ENCODE data around the gene PNPLA3. TPM values are rescaled to one million over a fixed set of nuclear protein-coding genes. Genes with fewer than 3 reads are reported as not detected.
A peak's percentile ranks its signal among the peaks of the same experiment; 100 is the strongest.

Gene PNPLA3
- total and polyA plus RNA-seq, 5 experiments from 2014 or later: 0.60 to 0.63 TPM; not detected in 3

DNA sequence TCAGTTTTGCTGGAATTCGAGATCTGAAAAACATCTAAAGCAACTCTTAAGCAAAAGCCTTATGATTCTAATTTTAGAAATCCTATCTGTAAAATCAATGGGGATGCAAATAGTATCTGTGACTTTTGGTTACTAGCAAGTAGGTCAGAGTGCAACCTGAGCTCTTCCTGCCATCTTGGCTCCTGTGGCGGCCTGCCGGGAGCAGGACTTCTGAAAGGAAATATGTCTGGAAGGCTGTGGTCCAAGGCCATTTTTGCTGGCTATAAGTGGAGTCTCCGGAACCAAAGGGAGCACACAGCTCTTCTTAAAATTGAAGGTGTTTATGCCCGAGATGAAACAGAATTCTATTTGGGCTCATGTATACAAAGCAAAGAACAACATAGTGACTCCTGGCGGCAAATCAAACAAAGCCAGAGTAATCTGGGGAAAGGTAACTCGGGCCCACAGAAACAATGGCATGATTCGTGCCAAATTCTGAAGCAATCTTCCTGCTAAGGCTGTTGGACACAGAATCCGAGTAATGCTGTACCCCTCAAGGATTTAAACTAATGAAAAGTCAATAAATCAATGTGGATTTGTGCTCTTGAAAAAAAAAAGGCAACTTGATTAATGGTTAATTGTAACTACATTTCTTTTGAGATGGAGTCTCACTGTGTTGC, 33.3 kb downstream of the PNPLA3 start:
- H3K27me3 Mint-ChIP-seq: peaks cover 0 to 3% (median 1%) of the 10 kb centered on the region in 5 donors
- POLR2A ChIA-PET: no interaction called here
- no peaks in the 10 kb centered on the region for H3K9me3 Mint-ChIP-seq
- H3K36me3 Mint-ChIP-seq: peaks cover 0 to 11% (median 4%) of the 10 kb centered on the region in 3 donors
- H3K27ac Mint-ChIP-seq: peak overlapping the region in 6 of 10 donors; percentile 69 to 98 (median 96)
- ATAC-seq (no peak), DNase-seq (no peak)
- peak overlapping the region; percentile 89 to 100 (median 98) for H3K4me3 Mint-ChIP-seq
- peaks cover 25 to 60% (median 55%) of the 10 kb centered on the region in 4 donors for H3K4me1 Mint-ChIP-seq

- H3K27ac Mint-ChIP-seq: peak overlapping the region in 1 of 10 donors; percentile 25
These were observed 34.3 kb downstream of the PNPLA3 start for GRCh38 chr22:43957871-43958270.

DNA sequence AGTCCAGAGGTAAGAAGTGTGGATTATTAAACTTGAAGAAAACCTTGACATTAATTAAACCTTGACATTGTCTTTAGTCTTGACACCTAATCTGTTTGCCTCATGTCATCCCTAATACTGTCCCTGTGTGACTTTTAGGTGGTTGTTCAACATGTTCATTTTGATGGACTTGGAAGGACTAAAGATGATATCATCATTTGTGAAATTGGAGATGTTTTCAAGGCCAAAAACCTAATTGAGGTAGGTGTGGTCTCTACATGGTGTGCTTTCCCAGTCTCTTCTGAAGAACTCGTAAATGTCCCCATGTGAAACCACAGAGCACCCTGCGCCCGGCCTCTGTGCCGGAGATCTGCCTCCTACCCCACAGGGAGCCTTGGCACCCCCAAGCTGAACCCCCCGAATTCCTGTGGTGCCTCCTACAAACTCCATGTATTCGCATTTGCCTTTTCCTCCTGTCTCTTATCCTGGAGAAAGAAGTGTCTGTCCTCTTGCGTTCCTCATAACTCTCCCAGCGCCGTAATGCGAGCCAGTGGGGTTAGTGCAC, 40.8 kb downstream of the PNPLA3 start:
- ATAC-seq (no peak), DNase-seq (no peak)
- H3K9me3 Mint-ChIP-seq: no peaks in the 10 kb centered on the region
- POLR2A ChIA-PET: interaction anchor here (0.6 kb wide), 1 partner anchor 12 kb away, joined by 4 read pairs; no protein-coding TSS in a partner anchor
- no peak overlapping the region for H3K4me3 Mint-ChIP-seq
- peaks cover 9 to 69% (median 27%) of the 10 kb centered on the region in 3 donors for H3K36me3 Mint-ChIP-seq
- H3K27me3 Mint-ChIP-seq: no peaks in the 10 kb centered on the region
- H3K4me1 Mint-ChIP-seq: peaks cover 8 to 19% (median 11%) of the 10 kb centered on the region in 4 donors
- H3K27ac Mint-ChIP-seq: no peak overlapping the region

More at GRCh38 chr22:43957871-43958270, 34.3 kb downstream of the PNPLA3 start:
- H3K4me1 Mint-ChIP-seq: peaks cover 25 to 62% (median 55%) of the 10 kb centered on the region in 4 donors
- peak overlapping the region in 8 of 10 donors; percentile 11 to 69 (median 42) for H3K4me3 Mint-ChIP-seq
- peaks cover 0 to 11% (median 4%) of the 10 kb centered on the region in 3 donors for H3K36me3 Mint-ChIP-seq
- no peaks in the 10 kb centered on the region for H3K9me3 Mint-ChIP-seq
- ATAC-seq: no peak
- POLR2A ChIA-PET: no interaction called here
- DNase-seq: no peak
- H3K27me3 Mint-ChIP-seq: no peaks in the 10 kb centered on the region

- no peak for ATAC-seq
- H3K27ac Mint-ChIP-seq: no peak overlapping the region
These were observed 43.5 kb downstream of the PNPLA3 start for GRCh38 chr22:43967069-43967468.

DNA sequence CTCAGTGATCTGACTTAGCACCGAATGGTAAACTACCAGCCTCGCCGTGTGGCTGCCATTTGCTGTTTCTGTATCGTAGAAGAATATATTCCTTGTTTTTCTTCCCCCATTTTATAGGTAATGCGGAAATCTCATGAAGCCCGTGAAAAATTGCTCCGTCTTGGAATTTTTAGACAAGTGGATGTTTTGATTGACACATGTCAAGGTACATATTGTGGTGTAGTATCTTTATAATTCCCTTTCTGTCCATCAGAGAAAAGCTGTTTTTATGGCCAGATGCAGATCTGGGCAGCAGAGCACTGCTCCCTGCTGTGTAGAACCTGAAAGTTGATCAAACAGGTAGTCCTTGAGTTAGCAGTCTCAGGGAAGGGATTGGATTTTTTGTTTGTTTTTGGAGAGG, 45.0 kb downstream of the PNPLA3 start:
- POLR2A ChIA-PET: no interaction called here
- peaks cover 0 to 12% (median 3%) of the 10 kb centered on the region in 4 donors for H3K4me1 Mint-ChIP-seq
- H3K36me3 Mint-ChIP-seq: peaks cover 9 to 99% (median 35%) of the 10 kb centered on the region in 3 donors
- H3K9me3 Mint-ChIP-seq: no peaks in the 10 kb centered on the region
- no peak overlapping the region for H3K27ac Mint-ChIP-seq
- no peaks in the 10 kb centered on the region for H3K27me3 Mint-ChIP-seq
- ATAC-seq (no peak), DNase-seq (no peak)
- H3K4me3 Mint-ChIP-seq: no peak overlapping the region

More at GRCh38 chr22:43967069-43967468, 43.5 kb downstream of the PNPLA3 start:
- H3K36me3 Mint-ChIP-seq: peaks cover 9 to 91% (median 31%) of the 10 kb centered on the region in 3 donors
- H3K27me3 Mint-ChIP-seq: no peaks in the 10 kb centered on the region
- no peaks in the 10 kb centered on the region for H3K9me3 Mint-ChIP-seq
- no peak for DNase-seq
- H3K4me3 Mint-ChIP-seq: no peak overlapping the region
- H3K4me1 Mint-ChIP-seq: peaks cover 0 to 12% (median 4%) of the 10 kb centered on the region in 4 donors
- POLR2A ChIA-PET: no interaction called here

DNA sequence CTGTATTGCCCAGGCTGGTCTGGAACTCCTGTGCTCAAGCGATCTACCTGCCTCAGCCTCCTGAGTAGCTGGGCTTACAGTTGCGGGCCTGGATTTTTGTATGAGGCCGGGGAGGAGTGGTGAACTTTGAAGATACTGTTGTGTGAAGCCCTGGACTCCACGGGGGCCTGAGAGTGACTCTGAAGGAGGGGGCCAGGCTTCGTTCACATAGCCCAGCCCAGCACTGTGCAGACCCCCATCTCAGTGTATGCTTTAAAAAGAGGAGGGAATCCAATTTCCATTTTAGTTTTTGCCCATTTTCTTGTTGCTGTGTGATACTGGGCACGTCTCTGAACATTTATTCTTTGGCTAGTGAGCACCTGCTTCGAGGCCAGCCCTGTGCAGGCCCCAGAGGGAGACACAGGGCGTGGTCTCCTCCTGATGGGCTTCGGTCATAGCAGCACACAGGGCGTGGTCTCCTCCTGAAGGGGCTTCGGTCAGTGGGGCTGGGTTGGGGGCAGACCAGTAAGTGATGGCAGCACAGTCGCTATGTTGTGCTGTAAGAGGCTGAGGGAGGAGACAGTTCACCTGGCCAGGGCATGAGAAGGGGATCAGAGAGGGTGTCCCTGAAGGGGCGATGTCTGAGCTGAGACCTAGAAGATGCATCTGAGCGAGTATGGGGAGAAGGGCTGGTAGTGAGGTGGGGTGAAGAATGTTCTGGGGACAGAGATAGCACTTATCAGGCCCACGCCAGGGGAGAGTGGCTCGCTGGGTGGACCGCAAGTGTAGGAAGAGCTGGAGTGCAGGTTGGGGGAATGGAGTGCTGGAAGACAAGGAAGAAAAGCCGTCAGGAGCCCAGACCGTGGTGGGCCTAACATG, 45.6 kb downstream of the PNPLA3 start:
- Mint-ChIP-seq H3K27ac (no peak overlapping the region), H3K9me3 (no peaks in the 10 kb centered on the region), H3K36me3 (peaks cover 9 to 99% (median 39%) of the 10 kb centered on the region in 3 donors), H3K4me3 (no peak overlapping the region), H3K4me1 (peaks cover 0 to 12% (median 3%) of the 10 kb centered on the region in 4 donors), H3K27me3 (no peaks in the 10 kb centered on the region)
- POLR2A ChIA-PET: no interaction called here
- DNase-seq (no peak), ATAC-seq (no peak)

DNA sequence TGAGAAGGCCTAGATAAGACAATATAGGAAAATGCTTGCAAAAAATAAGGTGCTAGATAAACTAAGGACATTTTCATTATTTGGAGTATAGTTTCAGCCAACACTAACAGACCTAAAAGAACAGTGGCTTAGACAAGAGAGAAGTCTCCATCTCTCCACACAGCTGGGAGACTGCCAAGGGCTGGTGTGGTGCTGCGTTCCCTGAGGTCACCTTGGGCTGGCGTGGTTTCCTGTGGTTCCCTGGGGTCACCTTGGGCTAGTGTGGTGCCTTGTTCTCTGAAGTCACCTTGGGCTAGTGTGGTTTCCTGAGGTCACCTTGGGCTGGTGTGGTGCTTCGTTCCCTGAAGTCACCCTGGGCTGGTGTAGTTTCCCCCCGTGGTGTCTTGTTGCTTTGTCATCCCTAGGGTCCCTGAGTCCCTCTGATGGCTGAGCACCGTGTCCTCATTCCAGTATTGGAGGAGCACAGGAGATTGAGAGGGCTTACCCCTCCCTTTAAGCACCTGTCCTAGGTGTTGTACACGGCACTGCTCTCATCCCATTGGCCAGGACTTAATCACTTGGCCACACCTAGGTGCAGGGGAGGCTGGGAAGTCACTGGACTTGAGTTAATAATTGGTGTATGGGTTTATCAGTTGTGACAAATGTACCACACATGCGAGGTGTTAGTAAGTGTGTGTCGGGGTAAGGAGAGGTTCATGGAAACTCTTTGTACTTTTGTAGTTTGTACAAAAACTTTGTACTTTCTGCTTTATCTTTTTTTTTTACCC, 46.6 kb downstream of the PNPLA3 start:
- Mint-ChIP-seq H3K4me3 (no peak overlapping the region), H3K27me3 (no peaks in the 10 kb centered on the region), H3K36me3 (peaks cover 9 to 97% (median 32%) of the 10 kb centered on the region in 3 donors), H3K4me1 (peaks cover 0 to 12% (median 3%) of the 10 kb centered on the region in 4 donors), H3K27ac (no peak overlapping the region), H3K9me3 (no peaks in the 10 kb centered on the region)
- POLR2A ChIA-PET: no interaction called here
- ATAC-seq (no peak), DNase-seq (no peak)

GRCh38 chr22:43971112-43971511, 47.5 kb downstream of the PNPLA3 start:
- DNase-seq: no peak
- H3K36me3 Mint-ChIP-seq: peaks cover 9 to 97% (median 30%) of the 10 kb centered on the region in 3 donors
- H3K27ac Mint-ChIP-seq: no peak overlapping the region
- no peaks in the 10 kb centered on the region for H3K9me3 Mint-ChIP-seq
- peaks cover 0 to 12% (median 3%) of the 10 kb centered on the region in 4 donors for H3K4me1 Mint-ChIP-seq
- no peaks in the 10 kb centered on the region for H3K27me3 Mint-ChIP-seq
- POLR2A ChIA-PET: no interaction called here
- H3K4me3 Mint-ChIP-seq: no peak overlapping the region
- ATAC-seq: no peak

DNA sequence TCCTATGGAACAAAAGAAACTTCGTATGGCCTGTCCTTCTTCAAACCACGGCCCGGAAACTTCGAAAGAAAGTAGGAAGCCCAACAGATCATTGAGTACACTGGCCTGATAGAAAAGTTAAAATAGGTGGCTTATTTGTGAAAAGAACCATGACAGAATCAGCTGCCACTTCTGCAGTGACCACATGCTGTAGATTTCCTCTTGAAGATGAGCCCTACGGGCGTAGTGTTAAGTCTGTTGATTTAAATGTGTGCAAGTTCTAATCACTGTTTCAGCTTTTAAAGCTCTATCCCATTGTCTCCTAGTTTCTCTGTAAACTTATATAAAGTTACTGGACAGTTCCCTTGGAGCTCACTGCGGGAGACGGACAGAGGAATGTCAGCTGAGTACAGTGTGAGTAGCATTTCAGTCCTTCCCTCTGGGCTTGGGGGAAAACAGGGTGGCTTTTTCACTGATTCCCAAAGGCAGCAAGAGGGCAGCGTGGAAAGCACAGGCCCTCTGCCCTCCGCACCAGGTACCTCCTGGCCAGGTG, 49.4 kb downstream of the PNPLA3 start:
- Mint-ChIP-seq H3K36me3 (peaks cover 0 to 96% (median 36%) of the 10 kb centered on the region in 3 donors), H3K4me3 (no peak overlapping the region), H3K9me3 (no peaks in the 10 kb centered on the region), H3K27me3 (no peaks in the 10 kb centered on the region), H3K27ac (no peak overlapping the region), H3K4me1 (peaks cover 0 to 7% (median 2%) of the 10 kb centered on the region in 4 donors)
- ATAC-seq: no peak
- POLR2A ChIA-PET: no interaction called here
- DNase-seq: no peak

- Mint-ChIP-seq H3K9me3 (no peaks in the 10 kb centered on the region), H3K27me3 (no peaks in the 10 kb centered on the region), H3K27ac (peak overlapping the region in 1 of 10 donors; percentile 72), H3K4me3 (no peak overlapping the region), H3K36me3 (peaks cover 4 to 94% (median 31%) of the 10 kb centered on the region in 3 donors), H3K4me1 (peaks cover 0 to 6% (median 2%) of the 10 kb centered on the region in 4 donors)
- POLR2A ChIA-PET: no interaction called here
- no peak for ATAC-seq
- no peak for DNase-seq
These were observed 50.5 kb downstream of the PNPLA3 start for GRCh38 chr22:43974028-43974545.

DNA sequence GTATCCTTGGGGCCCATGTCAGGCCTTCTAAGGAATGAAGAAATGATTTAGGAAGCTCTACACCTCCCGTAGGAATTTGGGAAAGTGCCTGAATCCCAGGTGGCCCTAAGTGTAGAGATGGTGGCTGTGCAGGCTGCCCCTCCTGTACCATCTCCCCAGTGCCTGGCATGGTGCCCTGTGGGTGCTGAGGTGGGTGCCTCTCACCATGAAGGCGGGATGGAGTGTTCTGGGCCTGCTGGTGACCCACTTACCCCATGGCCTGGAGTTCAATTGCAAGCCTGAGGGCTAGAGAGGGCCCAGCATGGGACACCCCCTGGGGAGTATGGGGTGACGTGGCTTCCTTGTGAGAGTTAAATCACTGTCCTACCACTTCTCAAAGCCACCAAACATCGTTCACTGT, 51.4 kb downstream of the PNPLA3 start:
- Mint-ChIP-seq H3K4me1 (peaks cover 0 to 4% (median 1%) of the 10 kb centered on the region in 4 donors), H3K27me3 (no peaks in the 10 kb centered on the region), H3K27ac (no peak overlapping the region), H3K9me3 (no peaks in the 10 kb centered on the region), H3K4me3 (no peak overlapping the region), H3K36me3 (peaks cover 8 to 95% (median 26%) of the 10 kb centered on the region in 3 donors)
- DNase-seq: no peak
- no peak for ATAC-seq
- POLR2A ChIA-PET: no interaction called here
